Measurements from ENCODE around the gene AASDH. TPM values are rescaled to one million over a fixed set of nuclear protein-coding genes. Genes with fewer than 3 reads are reported as not detected.

The AASDH gene
- total and polyA plus RNA-seq, 4 donors, result 2.7 to 13.3 (median 9.1) TPM

DNA sequence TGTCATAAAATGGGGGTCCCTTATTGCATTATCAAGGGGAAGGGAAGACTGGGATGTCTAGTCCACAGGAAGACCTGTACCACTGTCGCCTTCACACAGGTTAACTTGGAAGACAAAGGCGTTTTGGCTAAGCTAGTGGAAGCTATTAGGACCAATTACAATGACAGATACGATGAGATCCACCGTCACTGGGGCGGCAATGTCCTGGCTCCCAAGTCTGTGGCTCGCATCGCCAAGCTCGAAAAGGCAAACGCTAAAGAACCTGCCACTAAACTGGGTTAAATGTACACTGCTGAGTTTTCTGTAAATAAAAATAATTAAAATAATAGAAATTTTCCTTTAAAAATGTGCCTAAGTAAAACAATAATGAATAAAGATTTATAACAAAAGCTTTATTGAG lies 30.6 kb downstream of the AASDH start:
- 97% methylated on average over 9 of the region's 9 CpGs for WGBS
- Histone ChIP-seq H3K9ac (ENCODE audit: low read depth in 1 of 2, low read length in 2 of 2) (no peak overlapping the region), H3K4me3 (ENCODE audit: low read depth in 1 of 3, low read length in 3 of 3) (no peak overlapping the region), H3K9me3 (ENCODE audit: control insufficient read depth in 4 of 4, low read length in 3 of 4) (no peaks in the 10 kb centered on the region), H3K36me3 (ENCODE audit: control insufficient read depth in 4 of 4, insufficient read depth in 3 of 4, low read depth in 1 of 4, low read length in 3 of 4) (peaks cover 1 to 9% (median 5%) of the 10 kb centered on the region in 4 donors), H3K4me1 (ENCODE audit: control insufficient read depth in 4 of 4, insufficient read depth in 4 of 4, low read length in 3 of 4) (no peaks in the 10 kb centered on the region), H3K27ac (ENCODE audit: low read depth in 1 of 2, low read length in 2 of 2) (no peak overlapping the region), H3K27me3 (ENCODE audit: control insufficient read depth in 4 of 4, insufficient read depth in 4 of 4, low read length in 3 of 4) (no peaks in the 10 kb centered on the region)
- no peak for DNase-seq (ENCODE audit: low spot score)
- TF ChIP-seq MAX (IDR thresholded peaks at IDR 0.05), result no peak
- TF ChIP-seq GABPA (IDR thresholded peaks at IDR 0.05 in 1 of 2, conservative IDR thresholded peaks at IDR 0.05 in 1 of 2), result no peak
- no peak for TF ChIP-seq NR2F2 (IDR thresholded peaks at IDR 0.05)
- TF ChIP-seq, protein P1, sequence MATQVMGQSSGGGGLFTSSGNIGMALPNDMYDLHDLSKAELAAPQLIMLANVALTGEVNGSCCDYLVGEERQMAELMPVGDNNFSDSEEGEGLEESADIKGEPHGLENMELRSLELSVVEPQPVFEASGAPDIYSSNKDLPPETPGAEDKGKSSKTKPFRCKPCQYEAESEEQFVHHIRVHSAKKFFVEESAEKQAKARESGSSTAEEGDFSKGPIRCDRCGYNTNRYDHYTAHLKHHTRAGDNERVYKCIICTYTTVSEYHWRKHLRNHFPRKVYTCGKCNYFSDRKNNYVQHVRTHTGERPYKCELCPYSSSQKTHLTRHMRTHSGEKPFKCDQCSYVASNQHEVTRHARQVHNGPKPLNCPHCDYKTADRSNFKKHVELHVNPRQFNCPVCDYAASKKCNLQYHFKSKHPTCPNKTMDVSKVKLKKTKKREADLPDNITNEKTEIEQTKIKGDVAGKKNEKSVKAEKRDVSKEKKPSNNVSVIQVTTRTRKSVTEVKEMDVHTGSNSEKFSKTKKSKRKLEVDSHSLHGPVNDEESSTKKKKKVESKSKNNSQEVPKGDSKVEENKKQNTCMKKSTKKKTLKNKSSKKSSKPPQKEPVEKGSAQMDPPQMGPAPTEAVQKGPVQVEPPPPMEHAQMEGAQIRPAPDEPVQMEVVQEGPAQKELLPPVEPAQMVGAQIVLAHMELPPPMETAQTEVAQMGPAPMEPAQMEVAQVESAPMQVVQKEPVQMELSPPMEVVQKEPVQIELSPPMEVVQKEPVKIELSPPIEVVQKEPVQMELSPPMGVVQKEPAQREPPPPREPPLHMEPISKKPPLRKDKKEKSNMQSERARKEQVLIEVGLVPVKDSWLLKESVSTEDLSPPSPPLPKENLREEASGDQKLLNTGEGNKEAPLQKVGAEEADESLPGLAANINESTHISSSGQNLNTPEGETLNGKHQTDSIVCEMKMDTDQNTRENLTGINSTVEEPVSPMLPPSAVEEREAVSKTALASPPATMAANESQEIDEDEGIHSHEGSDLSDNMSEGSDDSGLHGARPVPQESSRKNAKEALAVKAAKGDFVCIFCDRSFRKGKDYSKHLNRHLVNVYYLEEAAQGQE (IDR thresholded peaks at IDR 0.05), result no peak
- no peak for TF ChIP-seq FOXA1 (IDR thresholded peaks at IDR 0.05)
- no peak for TF ChIP-seq HNF4A (conservative IDR thresholded peaks at IDR 0.05)
- TF ChIP-seq SP1 (IDR thresholded peaks at IDR 0.05), result no peak
- TF ChIP-seq, protein P2, sequence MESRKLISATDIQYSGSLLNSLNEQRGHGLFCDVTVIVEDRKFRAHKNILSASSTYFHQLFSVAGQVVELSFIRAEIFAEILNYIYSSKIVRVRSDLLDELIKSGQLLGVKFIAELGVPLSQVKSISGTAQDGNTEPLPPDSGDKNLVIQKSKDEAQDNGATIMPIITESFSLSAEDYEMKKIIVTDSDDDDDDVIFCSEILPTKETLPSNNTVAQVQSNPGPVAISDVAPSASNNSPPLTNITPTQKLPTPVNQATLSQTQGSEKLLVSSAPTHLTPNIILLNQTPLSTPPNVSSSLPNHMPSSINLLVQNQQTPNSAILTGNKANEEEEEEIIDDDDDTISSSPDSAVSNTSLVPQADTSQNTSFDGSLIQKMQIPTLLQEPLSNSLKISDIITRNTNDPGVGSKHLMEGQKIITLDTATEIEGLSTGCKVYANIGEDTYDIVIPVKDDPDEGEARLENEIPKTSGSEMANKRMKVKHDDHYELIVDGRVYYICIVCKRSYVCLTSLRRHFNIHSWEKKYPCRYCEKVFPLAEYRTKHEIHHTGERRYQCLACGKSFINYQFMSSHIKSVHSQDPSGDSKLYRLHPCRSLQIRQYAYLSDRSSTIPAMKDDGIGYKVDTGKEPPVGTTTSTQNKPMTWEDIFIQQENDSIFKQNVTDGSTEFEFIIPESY (IDR thresholded peaks at IDR 0.05), result no peak
- TF ChIP-seq CTCF (IDR thresholded peaks at IDR 0.05; ENCODE audit: low read depth, low read length, missing input control), result no peak
- no peak for TF ChIP-seq RAD21 (IDR thresholded peaks at IDR 0.05)
- TF ChIP-seq RXRA (IDR thresholded peaks at IDR 0.05), result no peak
- TF ChIP-seq TAF1 (conservative IDR thresholded peaks at IDR 0.05), result no peak
- TF ChIP-seq, protein P3, sequence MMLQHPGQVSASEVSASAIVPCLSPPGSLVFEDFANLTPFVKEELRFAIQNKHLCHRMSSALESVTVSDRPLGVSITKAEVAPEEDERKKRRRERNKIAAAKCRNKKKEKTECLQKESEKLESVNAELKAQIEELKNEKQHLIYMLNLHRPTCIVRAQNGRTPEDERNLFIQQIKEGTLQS (IDR thresholded peaks at IDR 0.05), result no peak
- no peak for TF ChIP-seq HNF4G (IDR thresholded peaks at IDR 0.05)
- TF ChIP-seq YY1 (IDR thresholded peaks at IDR 0.05), result no peak
- TF ChIP-seq EGR1 (IDR thresholded peaks at IDR 0.05; ENCODE audit: low read depth in 2 of 2), result no peak
- no peak for TF ChIP-seq JUND (IDR thresholded peaks at IDR 0.05)
